GM21526 (cell line): ENCODE data around the gene MUC4.

Experiments
- ATAC-seq: cut with Tn5 transposase; IDR thresholded peaks from one replicate; pipeline ENCODE4 v1.9.1; 2021; ENCODE audit warnings: moderate library complexity; ENCODE audit not compliant: unreplicated experiment, low FRiP score

MUC4 gene

DNA sequence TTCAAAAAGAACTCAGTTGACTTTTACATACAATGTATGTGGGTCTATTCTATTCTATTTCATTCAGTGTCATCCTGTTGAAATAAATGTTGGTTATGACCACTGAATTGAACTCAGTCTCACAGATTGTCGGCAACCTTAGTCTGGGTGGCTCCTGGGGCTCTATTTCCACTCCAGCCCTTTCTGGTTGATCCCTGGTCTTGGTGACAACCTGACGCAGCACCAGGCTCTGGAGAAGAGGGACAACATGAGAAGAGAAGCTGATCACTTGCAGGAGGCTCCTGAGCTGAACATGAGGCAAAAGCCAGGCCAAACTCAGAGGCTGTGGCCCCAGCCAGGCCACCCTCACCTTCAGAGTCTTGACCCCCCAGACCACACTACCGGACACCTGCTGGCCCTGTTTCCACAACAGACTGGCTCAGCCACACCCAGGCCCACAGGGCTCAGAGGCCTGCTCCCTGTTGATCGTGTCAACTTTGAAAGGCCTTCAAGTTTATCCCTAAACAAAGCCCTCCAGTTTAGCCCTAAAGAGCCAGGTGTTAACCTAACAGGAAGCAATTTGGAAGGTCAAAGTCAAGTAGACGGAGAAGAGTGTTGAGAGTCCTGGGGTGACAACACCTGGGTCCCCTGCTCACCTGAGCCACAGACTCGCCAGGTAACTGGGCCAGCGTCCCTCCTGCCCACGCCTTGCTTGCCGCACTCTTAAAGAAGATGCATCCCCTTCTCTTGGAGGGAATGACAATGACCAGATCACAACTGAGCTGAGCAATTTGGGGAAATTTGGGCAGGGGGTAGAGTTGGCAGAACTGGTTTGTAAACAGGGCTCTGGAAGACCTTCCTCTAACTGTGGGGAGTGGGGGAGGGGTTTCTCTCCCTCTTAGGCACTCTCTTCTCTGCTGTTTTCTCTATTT is 106.4 kb downstream of the MUC4 start:
- ATAC-seq, result no peak

DNA sequence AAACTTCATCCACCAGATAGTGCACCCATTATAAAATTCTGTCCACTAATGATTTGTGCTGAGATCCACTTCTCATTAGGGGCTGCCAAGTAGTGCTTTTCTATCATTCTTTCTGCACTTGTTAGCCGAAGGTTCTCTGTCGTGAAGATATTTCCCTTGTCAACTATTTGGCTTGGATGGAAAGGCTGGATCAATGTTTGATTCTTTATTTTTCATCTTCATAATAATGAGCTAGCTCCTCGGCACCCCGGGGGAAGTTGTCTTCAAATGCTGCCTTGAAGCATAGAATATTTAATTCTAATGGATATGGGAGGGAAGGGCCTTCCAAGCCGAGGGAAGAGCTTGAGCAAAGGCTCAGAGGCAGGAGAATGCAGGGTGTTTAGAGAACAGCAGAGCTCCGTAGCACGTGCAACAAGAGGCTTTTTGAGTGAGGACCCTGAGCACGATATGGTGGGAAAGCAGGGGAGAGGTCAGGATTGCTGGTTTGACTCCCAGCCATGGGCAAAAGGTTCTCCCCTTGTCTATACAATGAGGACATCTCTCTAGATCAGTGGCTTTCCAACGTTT is 107.2 kb downstream of the MUC4 start:
- no peak for ATAC-seq

DNA sequence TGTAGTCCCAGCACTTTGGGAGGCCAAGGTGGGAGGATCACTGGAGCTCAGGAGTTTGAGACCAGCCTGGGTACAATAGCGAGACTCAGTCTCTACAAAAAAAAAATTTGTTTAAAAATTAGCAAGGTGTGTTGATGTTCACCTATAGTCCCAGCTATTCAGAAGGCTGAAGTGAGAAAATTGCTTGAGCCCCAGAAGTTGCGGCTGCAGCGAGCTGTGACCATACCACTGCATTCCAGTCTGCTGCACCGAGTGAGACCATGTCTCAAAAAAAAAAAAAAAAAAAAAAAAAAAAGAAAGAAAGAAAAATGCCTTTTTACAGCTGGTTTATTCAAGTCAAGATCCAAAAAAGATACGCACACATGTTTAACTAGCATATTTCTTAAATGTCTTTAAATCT is 108.0 kb downstream of the MUC4 start:
- no peak for ATAC-seq

- ATAC-seq, result no peak
These were observed 110.5 kb downstream of the MUC4 start for GRCh38 chr3:195701042-195701915.

DNA sequence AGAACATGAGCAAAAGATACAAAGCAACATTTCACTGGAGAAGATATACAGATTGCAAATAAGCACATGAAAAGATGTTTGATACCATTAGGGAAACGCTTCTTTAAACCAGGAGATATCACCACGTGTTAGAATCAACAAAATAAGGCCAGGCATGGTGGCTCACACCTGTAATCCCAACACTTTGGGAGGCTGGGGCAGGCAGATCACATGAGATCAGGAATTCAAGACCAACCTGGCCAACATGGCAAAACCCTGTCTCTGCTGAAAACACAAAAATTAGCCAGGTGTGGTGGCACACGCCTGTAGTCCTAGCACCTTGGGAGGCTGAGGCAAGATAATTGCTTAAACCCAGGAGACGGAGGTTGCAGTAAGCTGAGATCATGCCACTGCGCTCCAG is 111.4 kb downstream of the MUC4 start:
- ATAC-seq, result no peak

DNA sequence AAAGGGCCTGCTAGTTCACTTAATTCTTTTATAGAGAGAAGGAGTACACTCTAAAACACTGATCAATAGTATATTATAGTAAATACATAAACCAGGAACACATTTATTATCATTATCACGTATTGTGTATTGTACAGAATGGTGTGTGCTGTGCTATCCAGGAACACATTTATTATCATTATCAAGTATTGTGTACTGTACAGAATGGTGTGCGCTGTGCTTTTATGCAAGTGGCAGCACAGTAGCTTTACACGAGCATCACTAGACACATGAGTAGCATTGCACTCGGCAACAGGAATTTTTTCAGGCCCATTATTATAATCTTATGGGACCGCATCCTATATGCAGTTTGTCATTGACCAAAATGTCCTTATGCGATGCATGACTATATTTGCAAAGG is 111.9 kb downstream of the MUC4 start:
- no peak for ATAC-seq

- no peak for ATAC-seq
These were observed 112.3 kb downstream of the MUC4 start for GRCh38 chr3:195699388-195699771.

- no peak for ATAC-seq
These were observed 112.9 kb downstream of the MUC4 start for GRCh38 chr3:195698647-195699387.

DNA sequence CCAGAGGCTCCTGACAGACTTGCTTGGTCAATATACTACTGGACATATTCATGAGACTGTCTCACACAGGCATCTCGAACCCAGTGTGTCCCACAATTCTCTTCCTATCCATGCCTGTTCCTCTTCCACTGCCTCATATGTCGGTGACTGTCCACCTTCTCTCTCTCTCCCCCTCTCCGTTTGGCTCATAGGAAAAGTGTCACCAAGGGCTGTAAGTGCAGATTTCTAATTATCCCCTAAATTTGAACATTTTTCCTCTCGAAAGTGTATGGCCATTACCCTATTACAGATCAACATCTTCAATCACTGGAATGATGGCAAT is 113.4 kb downstream of the MUC4 start:
- ATAC-seq, result no peak

DNA sequence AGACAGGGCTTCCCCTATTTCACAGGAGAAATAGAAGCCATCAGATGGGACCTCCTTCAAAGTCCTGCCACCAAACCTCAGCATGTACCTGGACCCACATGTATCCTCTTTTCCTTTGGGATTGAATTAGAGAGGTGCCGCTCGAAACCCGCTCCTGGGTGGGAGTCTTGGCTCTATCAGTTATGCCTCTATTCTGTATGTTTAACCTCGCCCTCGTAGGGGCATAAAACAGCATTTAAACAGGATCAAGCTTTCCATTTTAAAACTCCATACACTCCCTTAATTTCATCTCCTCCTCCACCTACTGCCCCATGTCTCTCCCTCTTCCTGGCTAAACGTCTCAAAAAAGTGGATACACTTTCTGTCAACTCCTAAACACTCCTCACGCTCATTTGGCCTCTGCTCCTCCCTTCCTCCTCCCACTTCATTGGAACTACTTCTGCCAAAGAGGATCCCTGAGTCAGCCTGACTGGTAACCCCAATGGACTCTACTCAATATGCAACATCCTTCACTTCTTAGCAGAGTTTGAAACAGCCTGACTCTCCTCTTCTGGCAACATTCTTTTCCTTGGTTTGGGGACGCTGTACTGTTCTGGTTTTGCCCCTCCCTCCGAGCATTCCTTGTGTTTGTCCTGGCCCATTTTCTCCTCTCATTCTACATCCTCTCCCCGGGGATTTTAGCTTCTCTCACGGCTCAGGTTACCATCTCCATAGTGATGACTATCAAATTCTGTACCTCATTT is 114.0 kb downstream of the MUC4 start:
- no peak for ATAC-seq
